Activated T-cell treated with anti-CD3 and anti-CD28 coated beads, Interleukin-2, amount 50 U/mL, for 1 hour (primary cell): ENCODE results near the gene PEMT.

Experiments used
- DNase-seq: peaks from one replicate; pipeline ENCODE4 v3.0.0-alpha.2; 2020

PEMT gene

GRCh38 chr17:17603895-17604225 lies 12.4 kb upstream of the PEMT start:
- no peak for DNase-seq

- no peak for DNase-seq
These were observed 11.8 kb upstream of the PEMT start for GRCh38 chr17:17603178-17603894.

GRCh38 chr17:17599965-17600364 lies 8.5 kb upstream of the PEMT start:
- DNase-seq: no peak

GRCh38 chr17:17598003-17598402 lies 6.5 kb upstream of the PEMT start:
- no peak for DNase-seq

- DNase-seq: no peak
These were observed 4.2 kb upstream of the PEMT start for GRCh38 chr17:17595755-17596154.

- no peak for DNase-seq
These were observed 1.7 kb upstream of the PEMT start for GRCh38 chr17:17593222-17593620.

- no peak for DNase-seq
These were observed 589 bp downstream of the PEMT start for GRCh38 chr17:17590883-17591354.

GRCh38 chr17:17590141-17590751 lies 1.3 kb downstream of the PEMT start:
- no peak for DNase-seq

- no peak for DNase-seq
These were observed 3.7 kb downstream of the PEMT start for GRCh38 chr17:17587614-17588337.

- DNase-seq: no peak
These were observed 9.1 kb downstream of the PEMT start for GRCh38 chr17:17582372-17582771.

- DNase-seq: no peak
These were observed 10.0 kb downstream of the PEMT start for GRCh38 chr17:17581509-17581908.

GRCh38 chr17:17580662-17581470 lies 10.6 kb downstream of the PEMT start:
- DNase-seq: no peak

GRCh38 chr17:17579691-17580090 lies 11.8 kb downstream of the PEMT start:
- DNase-seq: no peak

GRCh38 chr17:17577373-17577772 lies 14.1 kb downstream of the PEMT start:
- DNase-seq: no peak

- DNase-seq: no peak
These were observed 14.7 kb downstream of the PEMT start for GRCh38 chr17:17576772-17577234.

- no peak for DNase-seq
These were observed 15.9 kb downstream of the PEMT start for GRCh38 chr17:17575360-17576251.

GRCh38 chr17:17573912-17574311 lies 17.6 kb downstream of the PEMT start:
- DNase-seq: no peak

GRCh38 chr17:17572010-17572785 lies 19.3 kb downstream of the PEMT start:
- no peak for DNase-seq

GRCh38 chr17:17570798-17571716 lies 20.5 kb downstream of the PEMT start:
- no peak for DNase-seq

GRCh38 chr17:17570140-17570797 lies 21.2 kb downstream of the PEMT start:
- no peak for DNase-seq
